ENCODE measurements around the gene ZDHHC5. TPM values are rescaled to one million over a fixed set of nuclear protein-coding genes. Genes with fewer than 3 reads are reported as not detected.

ZDHHC5 gene
- total and polyA plus RNA-seq, 2 donors (not counting 1 experiment from before 2014, with no cell fraction given) = 31.5 to 53.8 TPM

DNA sequence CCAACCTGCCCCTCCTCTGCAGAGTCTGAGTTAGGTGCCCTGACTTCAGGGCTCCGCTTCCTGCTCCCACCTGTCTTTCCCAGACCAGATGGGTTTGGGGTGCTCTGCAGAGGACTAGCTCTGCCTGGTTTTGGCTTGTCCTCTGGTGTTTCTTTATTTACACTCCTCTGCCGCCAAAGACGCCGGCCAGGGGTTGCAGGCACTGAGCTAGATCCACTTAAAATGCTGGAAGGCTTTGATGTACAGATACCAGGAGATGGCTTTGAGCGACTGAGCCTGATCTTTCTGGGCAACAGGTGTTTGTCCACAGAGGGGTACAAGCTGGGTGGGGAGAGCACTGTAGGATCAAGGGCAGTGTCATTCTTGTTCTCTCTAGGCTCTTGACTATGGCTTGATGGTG lies 77.3 kb downstream of the ZDHHC5 start:
- 98% methylated on average over 5 of the region's 5 CpGs for WGBS (ENCODE audit: insufficient coverage)
- no peaks in the 10 kb centered on the region for H3K27me3 ChIP-seq (replicated peaks in 1 of 4; ENCODE audit: control extremely low read depth in 1 of 4, control insufficient read depth in 3 of 4, insufficient read depth in 4 of 4, low read length in 3 of 4)
- no peak overlapping the region for H2AFZ ChIP-seq (ENCODE audit: insufficient read depth, low read depth, low read length, poor library complexity, severe bottlenecking)
- intact Hi-C loops (cut with micrococcal nuclease) = no loop called here
- H3K4me3 Mint-ChIP-seq = no peak overlapping the region
- no peaks in the 10 kb centered on the region for H3K9me3 Mint-ChIP-seq (ENCODE audit: insufficient read depth)
- H3K9ac ChIP-seq (ENCODE audit: low read length) = no peak overlapping the region
- no peak overlapping the region for H3K4me2 ChIP-seq (replicated peaks; ENCODE audit: low read depth, low read length, poor library complexity, severe bottlenecking)
- peaks cover 8 to 40% of the 10 kb centered on the region in 2 experiments for H3K36me3 ChIP-seq (replicated peaks in 1 of 2; ENCODE audit: control extremely low read depth in 1 of 2, control insufficient read depth in 1 of 2, extremely low read depth in 1 of 2, insufficient read depth in 2 of 2, low read length in 1 of 2)
- H3K27me3 Mint-ChIP-seq = no peaks in the 10 kb centered on the region
- H3K79me2 ChIP-seq (ENCODE audit: control insufficient read depth, insufficient read depth, low read length) = peaks cover 37% of the 10 kb centered on the region
- peak overlapping the region in 1 of 2 donors; percentile 38 for H3K27ac ChIP-seq (ENCODE audit: low read length in 2 of 2)
- ChIA-PET POLR2A (no interaction called here), CTCF (interaction anchor here (6.2 kb wide), 1 partner anchor 56 kb away, joined by 68 read pairs; no protein-coding TSS in a partner anchor)
- no peak overlapping the region for H3K4me3 ChIP-seq (ENCODE audit: control extremely low read depth in 1 of 5, extremely low read depth in 1 of 5, insufficient read depth in 1 of 5, low read depth in 2 of 5, low read length in 4 of 5)
- H3K9me3 ChIP-seq (ENCODE audit: control extremely low read depth in 1 of 3, control insufficient read depth in 2 of 3, insufficient read depth in 1 of 3, low read length in 2 of 3) = no peaks in the 10 kb centered on the region
- no peak for ATAC-seq (ENCODE audit: low read depth)
- TF ChIP-seq EZH2 (IDR thresholded peaks at IDR 0.05; ENCODE audit: borderline replicate concordance, insufficient read depth, low read depth, low read length, poor library complexity, severe bottlenecking) = no peak
- TF ChIP-seq, protein P1, sequence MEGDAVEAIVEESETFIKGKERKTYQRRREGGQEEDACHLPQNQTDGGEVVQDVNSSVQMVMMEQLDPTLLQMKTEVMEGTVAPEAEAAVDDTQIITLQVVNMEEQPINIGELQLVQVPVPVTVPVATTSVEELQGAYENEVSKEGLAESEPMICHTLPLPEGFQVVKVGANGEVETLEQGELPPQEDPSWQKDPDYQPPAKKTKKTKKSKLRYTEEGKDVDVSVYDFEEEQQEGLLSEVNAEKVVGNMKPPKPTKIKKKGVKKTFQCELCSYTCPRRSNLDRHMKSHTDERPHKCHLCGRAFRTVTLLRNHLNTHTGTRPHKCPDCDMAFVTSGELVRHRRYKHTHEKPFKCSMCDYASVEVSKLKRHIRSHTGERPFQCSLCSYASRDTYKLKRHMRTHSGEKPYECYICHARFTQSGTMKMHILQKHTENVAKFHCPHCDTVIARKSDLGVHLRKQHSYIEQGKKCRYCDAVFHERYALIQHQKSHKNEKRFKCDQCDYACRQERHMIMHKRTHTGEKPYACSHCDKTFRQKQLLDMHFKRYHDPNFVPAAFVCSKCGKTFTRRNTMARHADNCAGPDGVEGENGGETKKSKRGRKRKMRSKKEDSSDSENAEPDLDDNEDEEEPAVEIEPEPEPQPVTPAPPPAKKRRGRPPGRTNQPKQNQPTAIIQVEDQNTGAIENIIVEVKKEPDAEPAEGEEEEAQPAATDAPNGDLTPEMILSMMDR (IDR thresholded peaks at IDR 0.05) = no peak
- H3K27ac Mint-ChIP-seq = peak overlapping the region; percentile 63
- no peak for DNase-seq
- peaks cover 11 to 32% of the 10 kb centered on the region in 2 donors for H3K4me1 ChIP-seq (ENCODE audit: control insufficient read depth in 2 of 2, insufficient read depth in 2 of 2, low read length in 2 of 2)
- H3K4me1 Mint-ChIP-seq = peaks cover 39% of the 10 kb centered on the region
- no peaks in the 10 kb centered on the region for H4K20me1 ChIP-seq (ENCODE audit: control insufficient read depth, insufficient read depth, low read length, poor library complexity, severe bottlenecking)

DNA sequence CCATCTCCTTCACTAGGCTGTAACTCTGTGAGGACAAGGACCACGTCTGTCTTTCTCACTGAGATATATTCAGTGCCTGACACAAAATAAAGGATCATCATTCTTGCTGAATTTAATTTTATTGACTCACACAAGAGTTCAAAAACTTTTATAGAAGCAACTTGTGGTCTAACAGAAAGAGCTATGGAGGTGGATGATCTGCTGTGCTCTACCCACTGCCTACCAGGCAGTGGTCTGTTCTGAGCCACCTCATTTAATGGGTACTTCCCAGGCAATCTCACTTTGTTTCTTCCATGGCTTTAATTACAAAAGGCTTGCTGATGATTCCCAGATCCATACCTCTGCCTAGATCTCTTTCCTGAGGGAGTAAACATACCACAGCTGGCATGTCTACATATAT lies 79.0 kb downstream of the ZDHHC5 start:
- no CpG with 5 or more reads among the region's 1 CpG for WGBS (ENCODE audit: insufficient coverage)
- Histone ChIP-seq H2AFZ (ENCODE audit: insufficient read depth, low read depth, low read length, poor library complexity, severe bottlenecking) (no peak overlapping the region), H3K79me2 (ENCODE audit: control insufficient read depth, insufficient read depth, low read length) (peaks cover 32% of the 10 kb centered on the region), H4K20me1 (ENCODE audit: control insufficient read depth, insufficient read depth, low read length, poor library complexity, severe bottlenecking) (no peaks in the 10 kb centered on the region), H3K9me3 (ENCODE audit: control extremely low read depth in 1 of 3, control insufficient read depth in 2 of 3, insufficient read depth in 1 of 3, low read length in 2 of 3) (no peaks in the 10 kb centered on the region), H3K4me3 (ENCODE audit: control extremely low read depth in 1 of 5, extremely low read depth in 1 of 5, insufficient read depth in 1 of 5, low read depth in 2 of 5, low read length in 4 of 5) (no peak overlapping the region), H3K36me3 (replicated peaks in 1 of 2; ENCODE audit: control extremely low read depth in 1 of 2, control insufficient read depth in 1 of 2, extremely low read depth in 1 of 2, insufficient read depth in 2 of 2, low read length in 1 of 2) (peaks cover 8 to 40% of the 10 kb centered on the region in 2 experiments), H3K4me2 (replicated peaks; ENCODE audit: low read depth, low read length, poor library complexity, severe bottlenecking) (no peak overlapping the region), H3K4me1 (ENCODE audit: control insufficient read depth in 2 of 2, insufficient read depth in 2 of 2, low read length in 2 of 2) (peaks cover 11 to 26% of the 10 kb centered on the region in 2 donors), H3K9ac (ENCODE audit: low read length) (no peak overlapping the region), H3K27me3 (replicated peaks in 1 of 4; ENCODE audit: control extremely low read depth in 1 of 4, control insufficient read depth in 3 of 4, insufficient read depth in 4 of 4, low read length in 3 of 4) (no peaks in the 10 kb centered on the region), H3K27ac (ENCODE audit: low read length in 2 of 2) (peak overlapping the region in 1 of 2 donors; percentile 44)
- Mint-ChIP-seq H3K27me3 (no peaks in the 10 kb centered on the region), H3K9me3 (ENCODE audit: insufficient read depth) (no peaks in the 10 kb centered on the region), H3K4me1 (peaks cover 35% of the 10 kb centered on the region), H3K4me3 (no peak overlapping the region), H3K27ac (peak overlapping the region; percentile 16)
- ATAC-seq (ENCODE audit: low read depth) = no peak
- ChIA-PET CTCF (interaction anchor here (6.8 kb wide), 1 partner anchor 55 kb away, joined by 180 read pairs; no protein-coding TSS in a partner anchor), POLR2A (interaction anchor here (0.6 kb wide), 2 partner anchors 31 to 37 kb away, joined by 3 to 7 read pairs; no protein-coding TSS in a partner anchor)
- intact Hi-C loops (cut with micrococcal nuclease) = no loop called here
- no peak for DNase-seq
- TF ChIP-seq, protein P1 (IDR thresholded peaks at IDR 0.05) = no peak
- no peak for TF ChIP-seq EZH2 (IDR thresholded peaks at IDR 0.05; ENCODE audit: borderline replicate concordance, insufficient read depth, low read depth, low read length, poor library complexity, severe bottlenecking)
